T-helper 1 cell (primary cell): ENCODE measurements around the gene UFD1.
"Not testable (repeated sequence)": the region's sequence is repeated elsewhere in the genome, so short reads cannot be mapped to it uniquely, and the experiment has no call there.

Source experiments
- DNase-seq, 5 donors: peaks; one replicate each; pipeline ENCODE4 v3.0.0-alpha.2; 2012 to 2020

The UFD1 gene

DNA sequence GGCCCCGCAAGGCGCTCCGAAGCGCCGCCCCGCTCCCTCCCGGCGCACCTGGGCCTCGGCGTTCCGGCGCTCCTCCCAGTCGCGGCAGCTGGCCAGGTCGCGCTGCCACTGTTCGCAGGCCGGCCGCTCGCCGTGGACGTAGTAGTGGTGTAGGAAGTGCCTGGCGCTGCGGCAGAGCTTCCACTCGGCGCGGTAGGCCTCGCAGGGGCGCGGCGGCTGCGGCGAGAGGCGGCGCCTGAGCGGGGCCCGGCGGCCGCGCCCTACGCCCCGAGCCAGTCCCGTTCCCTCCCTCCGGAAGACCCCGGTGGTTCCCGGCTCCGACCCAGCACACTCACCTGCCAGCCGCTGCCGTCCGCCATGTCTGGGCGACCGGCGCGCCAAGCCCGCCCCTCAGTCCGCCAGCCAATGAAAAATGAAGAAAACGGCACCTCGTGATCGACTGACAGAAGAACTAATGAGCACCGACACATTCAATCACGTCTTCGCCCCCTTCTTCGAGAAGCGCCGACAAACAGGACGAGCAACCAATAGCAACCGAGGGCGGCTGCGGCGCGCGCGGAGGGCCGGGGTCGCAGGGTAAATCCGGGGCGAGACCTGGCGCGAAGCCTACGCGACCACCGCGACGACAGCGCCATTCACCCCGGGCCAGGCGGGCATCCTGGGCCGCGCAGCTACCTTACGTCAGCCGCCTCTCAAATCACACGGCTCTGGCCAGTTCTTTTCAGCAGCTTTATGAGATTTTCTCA lies 31.5 kb downstream of the UFD1 start, which contains the start of gene C22orf39:
Gene C22orf39 (minus strand): TSS at position 382 of the 746 bp plus-strand sequence. CDS start 23 bp downstream, at position 359.
- DNase-seq = peak; percentile 78 to 93 (median 85)

DNA sequence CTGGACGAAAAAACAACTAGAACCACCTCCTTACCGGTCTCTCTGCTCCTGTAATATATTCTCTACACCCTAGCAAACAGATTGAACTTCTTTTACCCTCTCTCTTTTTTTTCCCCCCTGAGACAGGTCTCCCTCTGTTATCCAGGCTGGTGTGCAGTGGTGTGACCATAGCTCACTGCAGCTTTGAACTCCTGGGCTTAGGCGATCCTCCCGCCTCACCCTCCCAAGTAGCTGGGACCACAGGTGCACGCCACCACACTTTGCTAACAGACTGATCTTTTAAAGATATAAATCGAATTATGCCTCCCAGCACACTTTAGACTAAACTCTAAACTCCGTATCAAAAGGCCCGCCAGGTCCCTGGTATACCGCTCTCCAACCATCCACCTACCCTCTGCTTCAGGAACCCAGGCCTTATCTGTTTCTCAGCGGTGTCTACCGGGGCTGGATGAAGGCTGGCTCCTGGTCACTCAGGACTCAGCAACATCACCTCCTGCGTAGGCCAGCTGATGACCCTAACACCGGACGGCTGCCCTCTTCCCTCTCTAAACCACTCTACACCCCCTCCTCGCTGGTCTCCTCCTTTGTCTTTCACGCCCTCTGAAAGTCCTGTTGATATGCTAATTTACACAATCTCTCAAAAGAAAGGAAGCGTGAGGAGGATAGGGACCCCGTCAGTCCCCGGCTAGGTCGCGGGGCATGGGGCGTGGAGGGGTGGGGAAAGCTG lies 32.2 kb downstream of the UFD1 start:
- DNase-seq = no peak

DNA sequence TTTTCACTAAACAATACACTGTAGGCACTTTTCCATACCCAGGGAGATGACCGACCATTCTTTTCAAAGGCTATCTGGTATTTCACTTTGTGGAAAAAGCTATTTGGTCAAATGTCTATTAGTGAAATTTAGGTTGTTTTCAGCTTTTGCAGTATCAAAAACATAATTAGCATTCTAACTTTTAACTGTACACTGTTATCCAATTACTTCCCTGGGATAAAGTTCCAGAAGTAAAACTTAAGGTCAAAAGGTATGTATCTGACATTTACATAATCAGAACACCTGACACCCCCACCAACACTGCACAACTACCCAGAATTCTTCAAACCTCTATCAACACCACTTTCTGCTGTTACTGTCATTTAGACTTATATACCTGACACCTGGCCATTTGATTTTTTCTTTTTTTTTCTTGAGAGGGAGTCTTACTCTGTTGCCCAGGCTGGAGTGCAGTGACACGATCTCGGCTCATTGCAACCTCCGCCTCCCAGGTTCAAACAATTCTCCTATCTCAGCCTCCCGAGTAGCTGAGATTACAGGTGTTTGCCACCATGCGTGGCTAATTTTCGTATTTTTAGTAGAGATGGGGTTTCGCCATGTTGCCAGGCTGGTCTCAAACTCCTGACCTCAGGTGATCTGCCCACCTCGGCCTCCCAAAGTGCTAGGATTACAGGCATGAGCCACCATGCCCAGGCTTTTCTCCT lies 33.6 kb downstream of the UFD1 start:
- not testable (repeated sequence) for DNase-seq

DNA sequence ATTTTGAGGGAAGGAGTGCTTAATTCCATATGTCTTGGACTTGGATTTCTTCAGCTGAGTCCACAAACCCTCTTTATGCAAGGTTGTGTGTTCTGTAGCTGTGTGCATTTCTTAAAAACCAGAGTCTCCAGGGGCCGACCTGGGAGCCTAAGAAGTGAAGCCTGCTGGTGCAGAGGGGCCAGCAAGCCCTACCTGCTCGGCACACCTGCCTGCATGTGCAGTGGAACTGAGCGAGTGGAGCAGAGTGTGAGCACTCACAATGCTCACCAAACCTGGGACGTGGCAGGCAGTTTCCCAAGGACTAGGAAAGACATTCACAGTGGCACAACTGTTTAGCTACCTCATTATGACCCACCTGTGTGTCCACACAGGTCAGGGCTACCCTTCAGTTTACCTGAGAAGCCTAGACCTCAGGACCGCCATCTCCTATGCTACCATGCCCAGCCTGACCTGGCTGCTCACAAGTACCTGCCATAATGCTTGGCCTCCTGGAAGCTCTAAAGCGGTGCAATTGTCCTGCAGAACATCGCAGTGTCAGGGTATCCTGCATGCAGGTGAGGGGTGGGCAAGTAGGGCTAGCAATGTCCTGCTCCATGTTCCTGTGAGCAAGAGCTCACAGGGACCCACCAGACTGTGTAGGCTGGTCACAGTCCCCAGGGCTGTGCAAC lies 35.3 kb downstream of the UFD1 start:
- DNase-seq = no peak

DNA sequence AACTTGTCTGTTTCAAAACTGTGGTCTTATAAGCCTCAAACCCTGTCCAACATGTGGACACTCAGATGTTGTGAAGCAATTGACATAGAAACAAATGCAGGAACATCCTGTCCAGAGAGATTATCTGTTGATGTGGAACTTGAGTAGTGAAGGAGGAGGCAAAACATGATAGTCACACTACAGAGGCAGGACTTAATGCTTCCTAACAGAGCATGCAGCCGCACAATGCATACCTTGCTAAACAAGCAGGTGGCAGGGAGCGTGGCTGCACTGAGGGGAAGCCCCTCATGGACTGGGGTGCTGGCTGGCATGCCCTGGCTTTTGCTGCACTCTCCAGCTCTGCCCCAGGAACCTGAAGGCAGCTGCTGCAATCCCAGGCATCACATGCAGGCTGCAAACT lies 36.8 kb downstream of the UFD1 start:
- DNase-seq = no peak

DNA sequence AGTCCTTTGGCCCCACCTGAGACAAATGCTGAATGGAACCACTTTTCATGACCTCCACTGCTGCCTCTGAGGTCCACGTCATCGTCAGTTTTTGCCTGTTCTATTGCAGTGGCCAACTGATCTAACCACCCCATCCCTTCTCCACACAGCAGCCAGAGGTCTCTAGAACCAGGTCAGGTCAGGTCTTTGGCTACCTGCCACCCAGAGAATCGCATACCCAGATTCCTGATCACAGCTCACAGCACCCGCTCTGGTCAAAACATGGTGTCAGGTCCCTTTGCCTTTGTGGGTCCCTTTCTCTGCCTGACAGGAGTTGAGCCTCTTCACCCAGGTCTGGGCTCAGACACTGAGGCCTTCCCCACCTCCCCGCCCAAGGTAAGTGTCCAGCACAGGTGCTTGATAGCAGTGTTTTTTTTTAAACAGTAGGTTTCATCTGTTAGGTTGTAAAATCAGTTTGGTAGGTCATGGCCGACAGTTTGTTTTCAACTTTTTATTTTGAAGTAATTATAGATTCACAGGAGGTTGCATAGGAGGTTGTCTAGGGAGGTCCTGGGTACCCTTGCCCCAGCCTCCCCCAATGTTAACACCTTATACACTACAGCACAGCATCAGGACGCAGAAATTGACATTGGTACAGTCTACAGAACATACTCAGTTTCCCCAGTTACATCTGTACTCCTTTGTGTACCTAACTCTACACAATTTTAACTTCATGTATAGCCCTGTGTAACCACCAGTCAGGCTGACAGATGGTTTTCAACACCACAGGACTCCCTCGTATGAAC lies 38.4 kb downstream of the UFD1 start:
- DNase-seq = no peak

DNA sequence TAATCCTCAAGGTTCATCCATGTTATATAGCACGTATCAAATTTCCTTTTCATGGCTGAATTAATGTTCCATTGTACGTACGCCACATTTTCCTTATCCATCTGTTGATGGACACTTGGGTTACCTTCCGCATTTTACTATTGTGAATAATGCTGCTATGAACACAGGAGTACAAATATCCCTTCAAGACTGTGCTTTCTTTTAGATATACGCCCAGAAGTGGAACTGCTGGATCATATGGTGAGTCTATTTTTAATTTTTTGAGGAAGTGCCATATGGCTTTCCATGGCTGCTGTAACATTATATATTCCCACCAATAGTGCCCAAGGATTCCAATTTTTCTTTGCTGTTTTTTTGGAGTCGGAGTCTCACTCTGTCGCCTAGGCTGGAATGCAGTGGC lies 40.7 kb downstream of the UFD1 start:
- DNase-seq = no peak

DNA sequence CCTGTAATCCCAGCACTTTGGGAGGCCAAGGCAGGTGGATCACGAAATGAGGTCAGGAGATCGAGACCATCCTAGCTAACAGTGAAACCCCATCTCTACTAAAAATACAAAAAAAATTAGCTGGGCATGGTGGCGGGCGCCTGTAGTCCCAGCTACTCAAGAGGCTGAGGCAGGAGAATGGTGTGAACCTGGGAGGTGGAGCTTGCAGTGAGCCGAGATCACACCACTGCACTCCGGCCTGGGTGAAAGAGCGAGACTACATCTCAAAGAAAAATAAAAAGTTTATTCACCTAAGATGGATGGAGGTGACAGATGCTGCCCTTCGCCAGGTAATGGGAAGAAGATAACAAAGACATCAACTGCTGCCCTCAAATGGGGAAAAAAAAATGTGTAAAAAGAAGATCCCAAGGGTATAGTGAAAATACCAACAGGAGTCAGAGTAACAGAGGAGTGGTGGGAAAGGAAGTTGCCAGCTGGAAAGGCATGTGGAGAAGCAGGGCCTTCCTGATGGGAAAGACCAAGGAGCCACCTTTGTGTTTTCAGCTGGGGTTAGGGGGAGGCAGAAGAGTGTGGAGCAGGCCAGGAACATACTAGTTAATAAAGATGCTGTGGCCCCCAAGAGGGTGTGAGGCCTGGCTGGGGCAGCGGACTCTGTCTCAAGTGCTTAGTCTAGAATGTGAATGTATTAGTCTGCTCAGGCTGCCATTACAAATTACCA lies 42.4 kb downstream of the UFD1 start:
- not testable (repeated sequence) for DNase-seq

DNA sequence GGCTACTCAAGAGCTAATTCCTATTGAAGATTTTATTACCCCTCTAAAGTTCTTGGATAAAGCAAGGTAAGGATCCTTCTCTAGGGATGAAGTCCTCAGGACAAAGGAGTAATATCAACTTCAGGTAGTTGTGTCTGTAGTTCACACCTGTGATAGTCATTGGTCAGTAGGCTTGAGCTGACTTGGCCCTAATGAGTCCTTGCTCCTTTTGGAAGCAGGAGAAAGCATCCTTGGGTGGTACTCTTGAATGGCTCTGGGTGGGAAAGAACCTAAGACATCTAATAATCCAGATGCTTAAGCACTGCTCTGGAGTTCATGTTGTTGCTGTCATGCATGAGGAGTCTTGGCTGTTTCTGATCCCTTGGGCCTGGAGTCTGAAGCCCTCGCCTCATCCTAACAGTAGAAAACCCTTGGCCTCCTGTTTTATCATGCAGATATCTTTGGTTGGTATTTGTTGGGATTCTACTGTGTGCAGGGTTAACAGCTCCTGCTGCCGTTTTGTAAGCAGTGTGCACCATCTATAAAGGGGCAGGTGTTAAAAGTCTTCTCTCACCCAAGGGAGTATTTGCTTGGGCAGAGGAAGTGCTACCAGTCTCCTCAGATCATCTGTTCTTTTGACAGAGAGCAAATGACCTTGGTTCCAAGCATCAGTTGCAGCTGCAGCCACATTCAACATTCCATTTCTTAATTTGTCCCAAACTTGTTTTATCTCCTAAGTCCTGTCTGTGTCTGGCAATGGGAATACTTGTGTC lies 44.0 kb downstream of the UFD1 start:
- no peak for DNase-seq

DNA sequence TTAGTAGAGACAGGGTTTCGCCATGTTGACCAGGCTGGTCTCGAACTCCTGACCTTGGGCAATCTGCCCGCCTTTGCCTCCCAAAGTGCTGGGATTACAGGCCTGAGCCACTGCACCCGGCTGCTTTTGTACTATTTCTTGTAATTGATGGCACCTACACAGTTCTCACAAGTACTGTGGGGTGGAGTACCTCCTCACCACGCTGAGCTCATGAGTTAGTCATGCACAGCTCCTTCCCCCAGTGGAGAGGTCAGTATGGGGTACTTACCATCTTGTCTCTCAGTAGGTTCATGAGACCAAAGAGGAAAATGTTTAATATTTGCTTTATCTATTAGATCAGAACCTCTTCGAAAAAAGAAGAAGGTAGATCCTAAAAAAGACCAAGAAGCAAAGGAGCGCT lies 44.6 kb downstream of the UFD1 start:
- DNase-seq = no peak

DNA sequence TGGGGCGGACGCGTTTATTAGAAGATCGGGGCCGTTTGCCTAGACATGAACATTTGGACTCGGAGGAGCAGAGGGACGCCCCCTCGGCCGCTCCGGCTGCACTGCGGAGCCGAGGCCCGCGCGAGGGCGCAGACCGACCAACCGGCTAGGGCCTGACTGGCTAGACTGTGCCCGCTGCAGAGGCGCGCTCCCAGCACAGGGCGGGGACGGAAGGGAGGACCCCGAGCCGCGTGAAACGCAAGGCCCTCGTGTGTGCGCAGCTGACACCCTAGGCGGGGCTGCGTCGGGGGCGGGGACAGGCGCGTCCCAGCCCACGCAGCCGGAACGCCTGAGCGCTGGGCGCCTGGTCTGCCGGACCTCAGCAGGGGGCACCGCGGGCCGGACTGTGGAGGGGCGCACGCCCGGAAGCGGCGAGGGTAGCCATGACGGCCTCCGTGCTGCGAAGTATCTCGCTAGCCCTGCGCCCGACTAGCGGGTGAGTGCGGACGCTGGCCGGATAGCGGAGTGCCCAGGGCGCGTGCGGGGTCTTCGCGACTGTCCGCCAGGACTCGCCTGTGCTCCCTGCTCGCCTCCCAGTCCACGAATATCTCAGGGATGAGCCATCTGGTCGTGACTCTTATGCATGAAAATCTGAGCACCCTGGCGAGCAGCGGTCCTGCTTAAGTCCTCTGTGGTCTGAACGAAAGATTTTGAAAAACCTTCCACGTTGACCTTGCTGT lies 46.7 kb downstream of the UFD1 start, which contains the start of gene MRPL40:
Gene MRPL40 (plus strand): TSS at position 413 of the 719 bp plus-strand sequence. CDS start 10 bp downstream, at position 423.
- DNase-seq = peak; percentile 70 to 94 (median 76)

DNA sequence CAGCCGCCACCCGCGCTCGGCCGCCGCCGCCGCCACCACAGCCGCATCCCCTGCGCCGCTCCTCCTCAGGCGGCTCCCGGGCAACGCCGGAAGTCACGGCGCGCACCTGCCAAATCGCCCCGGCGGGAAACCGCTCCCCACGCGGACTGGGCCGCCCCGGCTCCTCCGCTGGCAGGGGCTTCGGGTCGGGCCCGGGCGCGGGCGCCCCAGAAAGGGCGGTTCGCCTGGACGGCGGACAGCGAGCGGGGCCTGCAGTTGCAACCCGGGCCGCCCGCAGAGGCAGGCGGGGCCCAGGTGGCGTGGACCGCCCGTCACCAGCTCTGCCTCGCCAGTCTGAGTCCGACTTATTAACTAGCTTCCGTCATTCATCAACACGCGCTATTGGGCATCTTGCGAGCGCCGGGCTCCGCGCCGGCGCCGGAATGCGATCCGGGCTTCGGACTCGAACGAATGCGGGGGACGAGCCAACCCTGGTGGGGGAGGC lies 47.3 kb downstream of the UFD1 start, which contains the start of gene HIRA:
Gene HIRA (minus strand): TSS at position 85 of the 484 bp plus-strand sequence. CDS start 257 bp downstream, outside the sequence.
- DNase-seq = peak; percentile 63 to 85 (median 78)

DNA sequence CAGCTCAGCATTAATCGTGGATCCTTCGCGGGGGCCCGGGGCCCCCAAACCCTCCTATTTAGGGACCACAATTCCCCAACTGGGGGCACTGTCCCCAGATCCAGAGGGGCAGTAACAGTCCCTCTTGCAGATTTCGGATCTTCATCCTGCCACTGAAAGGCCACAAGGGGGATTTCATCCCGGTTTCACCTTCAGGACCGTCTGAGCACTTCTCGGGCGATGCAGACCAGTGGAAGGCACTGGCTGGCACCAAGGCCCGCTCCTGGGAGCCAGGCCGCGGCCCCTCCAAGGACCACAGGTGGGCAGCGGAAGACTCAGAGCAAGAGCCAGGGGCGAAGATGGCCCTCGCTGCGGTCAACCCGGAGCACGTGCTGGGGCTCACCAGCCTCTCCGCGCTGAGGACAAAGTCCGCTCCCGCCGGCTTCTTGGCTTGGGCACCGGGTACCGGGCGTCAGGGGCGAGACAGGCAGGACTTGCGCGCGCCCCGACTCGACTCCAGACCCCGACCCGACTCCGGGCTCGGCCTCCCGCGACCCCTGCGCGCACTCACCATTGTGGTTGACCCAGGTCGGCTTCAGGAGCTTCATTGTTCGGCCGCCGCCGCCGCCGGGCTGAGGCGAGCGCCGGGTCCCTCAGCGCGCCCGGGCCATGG lies 48.0 kb downstream of the UFD1 start:
- peak in 2 of 5 donors; percentile 17 to 28 for DNase-seq

DNA sequence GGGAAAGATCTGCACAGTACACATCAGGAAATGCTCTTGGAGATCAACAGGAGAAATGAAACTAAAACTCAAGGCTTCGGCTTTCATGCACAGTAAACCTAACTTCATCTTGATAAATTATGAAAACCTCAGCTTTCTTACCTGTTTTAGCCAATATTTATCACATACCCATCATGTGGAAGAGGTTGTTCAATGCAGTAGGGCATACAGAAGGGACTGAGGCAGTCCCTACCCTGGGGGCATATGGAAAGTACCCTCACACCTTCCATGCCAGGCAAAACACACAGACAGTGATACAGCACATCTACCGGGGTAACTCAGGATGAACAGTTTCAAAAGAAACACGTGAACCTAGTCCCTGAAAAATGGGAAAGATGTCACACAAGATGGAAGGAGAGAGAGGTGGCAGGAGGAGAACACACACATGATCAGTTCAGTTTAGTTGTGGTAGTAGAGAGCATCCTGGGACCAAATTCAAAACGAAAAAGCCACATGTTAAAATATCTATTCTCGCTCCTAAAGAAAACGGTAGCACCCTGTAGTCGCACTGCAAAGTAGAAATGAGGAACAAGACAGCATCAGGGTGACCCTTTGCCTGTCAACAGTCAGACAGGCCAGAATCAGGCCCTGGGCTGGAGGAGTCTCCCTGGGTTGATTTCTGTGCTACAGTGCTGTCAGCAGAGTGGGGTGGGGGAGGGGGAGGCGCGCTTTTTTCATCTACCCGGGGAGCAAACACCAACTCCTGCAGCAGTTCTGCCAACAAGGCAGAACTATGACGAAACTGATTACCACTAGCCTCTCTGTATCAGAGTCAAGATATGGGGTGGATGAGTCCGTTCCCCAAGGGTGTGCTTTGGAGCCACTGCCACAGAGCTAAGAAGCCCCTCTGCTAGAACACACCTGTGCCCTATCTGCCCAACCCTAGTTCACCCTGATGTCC lies 48.8 kb downstream of the UFD1 start:
- peak in 3 of 5 donors; percentile 37 to 68 (median 38) for DNase-seq

DNA sequence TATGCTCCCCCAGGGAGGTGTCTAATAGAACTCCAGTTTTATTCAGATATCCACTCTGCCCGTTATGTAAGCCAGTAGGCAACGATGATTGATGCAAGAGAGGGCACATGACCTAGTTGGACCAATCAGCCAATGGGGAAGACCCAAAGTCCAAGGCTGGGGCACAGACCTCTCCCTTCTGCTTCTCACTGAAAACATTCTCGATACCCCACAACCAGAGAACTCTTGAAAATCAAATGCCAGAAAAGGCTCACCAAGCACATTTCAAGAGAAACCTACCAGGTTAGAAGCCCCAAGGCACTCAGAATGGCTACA lies 54.9 kb downstream of the UFD1 start:
- DNase-seq = no peak

DNA sequence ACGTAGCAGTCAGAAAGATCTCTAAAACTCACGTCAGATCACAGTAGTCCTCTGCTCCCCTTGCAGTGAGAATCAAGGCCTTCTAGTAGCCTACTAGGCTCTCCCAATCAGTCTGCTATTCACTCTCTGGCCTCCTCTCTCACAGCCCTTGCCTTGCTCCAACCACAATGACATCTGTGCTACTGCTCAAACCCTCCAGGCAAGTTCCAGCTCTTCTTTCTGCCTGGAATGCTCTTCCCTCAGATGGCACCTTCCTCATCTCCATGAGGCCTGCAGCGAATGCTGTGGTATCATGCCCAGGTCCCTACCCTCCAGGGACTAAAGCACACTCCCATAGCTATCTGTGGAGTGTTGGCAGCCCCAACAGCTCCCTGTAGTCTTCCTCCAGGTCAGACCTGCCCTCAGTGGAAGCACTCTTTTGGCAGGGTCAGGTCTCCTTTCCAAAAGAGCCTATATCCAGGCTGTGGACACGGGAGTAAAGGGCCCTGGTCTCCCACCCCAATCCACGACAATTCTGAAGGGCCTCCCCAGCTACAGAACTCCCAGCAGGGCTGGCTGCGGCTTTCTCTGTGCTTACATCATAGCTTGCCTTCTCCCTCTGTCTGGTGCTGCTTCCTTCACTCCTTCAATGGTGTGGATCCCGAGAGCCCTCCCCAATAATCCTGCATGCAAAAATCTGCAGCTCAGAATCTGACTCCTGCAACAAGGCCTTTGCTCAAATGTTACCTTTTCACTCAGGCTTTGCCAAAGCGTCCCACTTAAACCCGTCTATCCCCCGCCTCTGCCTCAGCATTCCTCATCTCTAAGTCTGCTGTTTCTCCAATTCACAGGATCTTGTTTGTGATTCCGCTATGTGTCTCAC lies 56.3 kb downstream of the UFD1 start:
- DNase-seq = no peak

DNA sequence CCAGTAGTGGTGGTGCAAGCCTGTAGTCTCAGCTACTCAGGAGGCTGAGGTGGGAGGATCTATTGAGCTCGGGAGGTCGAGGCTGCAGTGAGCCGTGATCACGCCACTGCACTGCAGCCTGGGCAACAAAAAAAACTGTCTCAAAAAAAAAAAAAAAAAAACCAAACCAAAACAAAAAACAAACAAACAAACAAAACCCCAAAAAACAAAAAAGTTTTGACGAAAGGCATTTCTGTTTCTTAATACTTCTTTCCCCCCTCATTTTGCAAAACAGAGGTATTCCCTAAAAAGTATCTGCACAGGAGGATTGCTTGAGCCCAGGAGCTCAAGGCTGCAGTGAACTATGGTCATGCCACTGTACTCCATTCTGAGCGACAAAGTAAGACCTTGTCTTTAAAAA lies 58.7 kb downstream of the UFD1 start:
- DNase-seq = no peak
